Activated CD8-positive, alpha-beta T cell treated with anti-CD3 and anti-CD28 coated beads, Interleukin-2, amount 10 ng/mL, durations not matched to agents 7 days and 5 days (primary cell): ENCODE results near the gene SUB1. TPM values are rescaled to one million over a fixed set of nuclear protein-coding genes. Genes with fewer than 3 reads are reported as not detected.
"Not testable (repeated sequence)": the region's sequence is repeated elsewhere in the genome, so short reads cannot be mapped to it uniquely, and the experiment has no call there.

Experiments
- ATAC-seq: fragments of 150-1000 bp; cut with Tn5 transposase; one replicate; pipeline ENCODE4 v1.10.0; 2021; ENCODE audit warnings: moderate library complexity
- CTCF ChIA-PET: fragments of 350-600 bp; sonication (Branson Sonifier 250); formaldehyde crosslinking; loops from one replicate; lab custom pipeline; 2021; ENCODE audit warnings: antibody characterized with exemption; lab: Charles Lee
- POLR2A ChIA-PET: fragments of 350-600 bp; sonication (Branson Sonifier 250); formaldehyde crosslinking; loops from one replicate; lab custom pipeline; 2021; ENCODE audit warnings: antibody characterized with exemption; lab: Charles Lee
- DNase-seq: peaks from one replicate; pipeline ENCODE4 v3.0.0-alpha.2; 2020
- H3K27ac Mint-ChIP-seq: one replicate; pipeline ENCODE4 v1.8.0; 2021; ENCODE audit warnings: mild to moderate bottlenecking, mixed read lengths
- H3K27me3 Mint-ChIP-seq: one replicate; pipeline ENCODE4 v1.8.0; 2021; ENCODE audit warnings: low read depth, mixed read lengths
- H3K36me3 Mint-ChIP-seq: one replicate; pipeline ENCODE4 v1.8.0; 2021; ENCODE audit warnings: low read depth, mixed read lengths
- H3K4me1 Mint-ChIP-seq: one replicate; pipeline ENCODE4 v1.8.0; 2021; ENCODE audit warnings: low read depth, mixed read lengths
- H3K4me3 Mint-ChIP-seq: one replicate; pipeline ENCODE4 v1.8.0; 2021; ENCODE audit warnings: mild to moderate bottlenecking, mixed read lengths
- H3K9me3 Mint-ChIP-seq: one replicate; pipeline ENCODE4 v1.8.0; 2022; ENCODE audit warnings: mixed read lengths; ENCODE audit not compliant: insufficient read depth
- total RNA-seq, 2 experiments: library from RNA; stranded (reverse); gene quantifications; one replicate each; pipeline ENCODE4 v1.2.3, GENCODE V29; 2021

The SUB1 gene
- 100 to 1,000 TPM; 352 to 377 TPM for total RNA-seq

DNA sequence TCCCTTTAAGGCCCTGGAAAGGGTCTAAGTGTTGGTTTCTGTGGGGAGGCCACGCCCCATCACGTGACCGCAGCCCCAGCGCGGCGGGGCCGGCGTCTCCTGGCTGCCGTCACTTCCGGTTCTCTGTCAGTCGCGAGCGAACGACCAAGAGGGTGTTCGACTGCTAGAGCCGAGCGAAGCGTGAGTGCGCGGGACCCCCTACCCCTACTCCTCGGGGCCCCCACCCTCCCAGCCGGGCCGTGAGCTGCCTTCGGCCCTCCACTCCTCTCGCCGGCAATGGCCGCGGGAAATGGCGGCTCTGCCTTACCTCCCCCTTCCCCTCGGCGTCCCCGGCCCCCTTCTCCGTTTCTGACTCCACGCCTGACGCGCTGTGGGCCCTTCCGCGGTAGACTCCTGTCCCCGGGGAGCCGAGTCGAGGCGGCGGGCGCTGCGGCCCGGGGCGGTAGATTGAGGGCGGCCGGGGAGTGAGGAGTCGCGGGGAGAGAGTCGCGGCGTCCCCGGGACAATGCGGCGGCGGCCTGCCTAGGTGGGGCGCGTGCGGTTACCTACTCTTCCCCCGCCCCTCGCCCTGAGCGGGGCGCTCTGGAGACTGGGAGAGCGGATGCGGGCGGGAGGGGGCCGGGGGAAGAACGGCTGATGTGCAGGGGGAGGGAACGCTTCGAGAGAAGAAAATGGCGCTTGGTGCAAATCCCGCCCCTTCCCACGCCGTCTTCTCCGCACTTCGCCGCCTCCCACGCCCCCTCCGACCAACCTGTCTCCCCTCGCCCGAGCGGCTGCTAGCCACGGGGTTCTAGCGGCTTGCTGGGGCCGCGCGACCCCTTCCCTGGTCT, at the start of gene SUB1:
TSS of gene SUB1 (plus strand) at position 112 of the 830 bp plus-strand sequence. CDS start 2,956 bp downstream, outside the sequence.
- peak; percentile 92 for ATAC-seq
- Mint-ChIP-seq H3K9me3 (no peaks in the 10 kb centered on the region), H3K4me1 (peaks cover 62% of the 10 kb centered on the region), H3K27me3 (no peaks in the 10 kb centered on the region), H3K27ac (peak within 1 kb of the TSS; percentile 88), H3K36me3 (peaks cover 25% of the 10 kb centered on the region), H3K4me3 (peak within 1 kb of the TSS; percentile 82)
- DNase-seq: peak; percentile 95
- ChIA-PET POLR2A (interaction anchor here (0.6 to 1.6 kb wide), 12 partner anchors 11 to 412 kb away, joined by 3 to 9 read pairs (median 3); partner anchors contain the start of gene GOLPH3), CTCF (interaction anchor here (1.0 to 3.6 kb wide), 6 partner anchors 12 to 97 kb away, joined by 3 to 28 read pairs (median 4); no protein-coding TSS in a partner anchor)

DNA sequence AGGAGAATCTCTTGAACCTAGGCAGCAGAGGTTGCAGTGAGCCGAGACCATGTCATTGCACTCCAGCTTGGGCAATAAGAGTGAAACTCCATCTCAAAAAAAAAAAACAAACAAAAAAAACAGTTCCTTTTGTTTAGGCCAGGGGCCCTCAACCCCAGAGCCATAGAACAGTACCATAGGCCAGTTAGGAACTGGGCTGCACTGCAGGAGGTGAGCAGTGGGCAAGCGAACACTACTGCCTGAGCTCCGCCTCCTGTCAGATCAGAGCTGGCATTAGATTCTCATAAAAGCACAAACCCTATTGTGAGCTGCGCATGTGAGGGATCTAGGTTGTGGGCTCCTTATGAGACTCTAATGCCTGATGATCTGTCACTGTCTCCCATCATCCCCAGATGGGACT, 49.1 kb upstream of the SUB1 start:
- peaks cover 22% of the 10 kb centered on the region for H3K4me1 Mint-ChIP-seq
- POLR2A ChIA-PET: interaction anchor here (0.9 kb wide), 1 partner anchor 49 kb away, joined by 3 read pairs; no protein-coding TSS in a partner anchor

DNA sequence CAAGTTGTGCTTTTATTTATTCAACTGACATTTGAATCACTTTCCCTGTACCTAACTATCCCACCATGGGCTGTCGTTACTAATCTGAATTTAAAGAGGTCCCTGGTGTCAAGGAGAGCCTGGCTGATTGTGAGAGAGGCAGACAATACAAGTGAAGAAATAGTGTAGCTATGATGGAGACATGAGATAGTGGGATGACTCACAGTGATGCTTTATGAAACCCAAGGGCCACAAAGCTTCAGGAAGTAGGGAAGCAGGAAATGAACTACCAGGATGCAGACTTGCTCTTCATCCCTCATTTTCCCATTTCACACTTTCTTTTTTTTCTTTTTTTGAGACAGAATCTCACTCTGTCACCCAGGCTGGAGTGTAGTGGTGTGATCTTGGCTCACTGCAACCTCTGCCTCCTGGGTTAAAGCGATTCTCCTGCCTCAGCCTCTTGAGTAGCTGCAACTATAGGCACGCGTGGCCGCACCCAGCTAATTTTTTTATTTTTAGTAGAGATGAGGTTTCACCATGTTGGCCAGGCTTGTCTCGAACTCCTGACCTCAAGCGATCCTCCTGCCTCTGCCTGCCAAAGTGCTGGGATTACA, 47.8 kb upstream of the SUB1 start:
- H3K4me1 Mint-ChIP-seq: peaks cover 25% of the 10 kb centered on the region
- not testable (repeated sequence) for H3K27ac Mint-ChIP-seq, H3K36me3 Mint-ChIP-seq, H3K27me3 Mint-ChIP-seq, DNase-seq, H3K9me3 Mint-ChIP-seq, H3K4me3 Mint-ChIP-seq
- ChIA-PET POLR2A (interaction anchor here (0.6 to 1.1 kb wide), 3 partner anchors 47 to 93 kb away, joined by 3 read pairs; partner anchors contain the start of genes SUB1 and ZFR), CTCF (interaction anchor here (1.1 to 2.5 kb wide), 3 partner anchors 47 to 53 kb away, joined by 3 to 7 read pairs (median 3); no protein-coding TSS in a partner anchor)
- peak; percentile 65 for ATAC-seq

More for the DNA sequence above, 49.1 kb upstream of the SUB1 start:
- CTCF ChIA-PET: no interaction called here
- no peaks in the 10 kb centered on the region for H3K27me3 Mint-ChIP-seq
- no peak overlapping the region for H3K27ac Mint-ChIP-seq
- no peaks in the 10 kb centered on the region for H3K36me3 Mint-ChIP-seq
- no peaks in the 10 kb centered on the region for H3K9me3 Mint-ChIP-seq
- H3K4me3 Mint-ChIP-seq: no peak overlapping the region
- ATAC-seq: no peak
- no peak for DNase-seq

DNA sequence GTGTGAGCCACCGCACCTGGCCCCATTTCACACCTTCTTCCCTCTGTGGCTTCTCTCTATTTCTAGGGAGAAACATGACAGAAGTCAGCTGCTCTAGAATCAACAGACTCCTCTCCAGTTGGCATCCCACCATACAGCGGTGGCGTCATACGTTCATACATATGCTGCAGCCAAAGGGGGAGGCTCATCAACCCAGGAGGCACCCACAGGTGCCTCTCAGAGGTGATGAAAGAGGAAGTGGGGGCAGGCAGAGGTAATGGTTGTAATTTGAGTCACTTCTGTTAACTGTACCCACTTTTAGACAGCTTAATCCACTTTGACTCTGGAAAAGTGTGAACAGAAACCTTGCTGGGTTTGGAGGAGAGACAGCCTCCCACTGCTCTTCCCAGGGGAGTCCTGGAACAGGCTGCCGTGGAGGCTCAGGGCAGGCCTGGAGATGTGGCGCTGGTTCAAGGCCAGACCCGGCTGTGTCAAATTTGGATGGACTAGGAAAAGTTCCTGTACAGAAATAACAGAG, 47.3 kb upstream of the SUB1 start:
- Mint-ChIP-seq H3K27me3 (no peaks in the 10 kb centered on the region), H3K9me3 (no peaks in the 10 kb centered on the region), H3K36me3 (no peaks in the 10 kb centered on the region), H3K4me3 (no peak overlapping the region), H3K4me1 (peaks cover 29% of the 10 kb centered on the region), H3K27ac (no peak overlapping the region)
- DNase-seq: peak; percentile 44
- peak; percentile 64 for ATAC-seq
- ChIA-PET POLR2A (interaction anchor here (1.1 kb wide), 1 partner anchor 47 kb away, joined by 3 read pairs; the partner anchor contains the start of gene SUB1), CTCF (interaction anchor here (1.1 to 2.5 kb wide), 3 partner anchors 48 to 52 kb away, joined by 3 to 7 read pairs (median 3); no protein-coding TSS in a partner anchor)

DNA sequence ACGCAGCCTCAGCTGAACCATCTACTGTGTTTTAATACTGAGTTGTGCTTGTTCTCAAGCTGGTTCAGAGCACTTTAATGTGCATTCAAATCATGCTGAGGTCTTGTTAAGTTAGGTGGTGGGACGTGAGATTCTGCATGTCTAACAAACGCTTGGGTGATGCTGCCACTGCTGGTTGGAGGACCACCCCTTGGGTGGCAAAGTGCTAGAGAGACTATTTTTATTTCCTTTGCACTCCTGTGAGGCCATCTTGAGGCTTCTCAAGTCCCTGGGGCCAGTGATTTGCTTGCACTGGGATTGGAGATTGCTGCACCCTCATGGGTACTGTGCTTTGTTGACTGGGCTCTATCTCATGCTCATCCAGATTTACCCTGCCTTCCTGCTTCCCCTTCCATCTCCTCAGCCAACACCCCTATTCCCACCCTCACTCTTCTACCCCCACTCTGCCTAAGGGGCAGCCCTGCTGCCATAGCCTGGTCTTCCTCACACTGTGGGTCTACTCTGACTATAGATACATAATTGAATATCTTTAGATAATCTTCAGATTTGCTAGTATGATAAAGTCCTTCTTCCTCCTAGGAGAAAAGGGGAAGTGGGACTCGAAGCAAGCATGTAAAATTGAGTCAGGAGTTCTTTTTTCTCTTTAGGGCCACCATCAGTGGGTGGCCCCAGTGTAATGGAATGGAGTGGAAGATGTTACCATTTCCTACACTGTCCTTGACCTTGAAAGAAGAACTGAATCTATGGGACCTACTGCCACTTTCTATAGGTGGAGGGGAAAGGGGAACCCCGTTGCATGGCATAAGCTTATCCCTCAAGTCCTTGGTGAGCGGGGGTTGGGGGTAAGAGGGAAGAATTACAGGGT, 45.1 kb upstream of the SUB1 start:
- ATAC-seq (no peak), DNase-seq (no peak)
- Mint-ChIP-seq H3K9me3 (no peaks in the 10 kb centered on the region), H3K27me3 (no peaks in the 10 kb centered on the region), H3K27ac (no peak overlapping the region), H3K4me3 (no peak overlapping the region), H3K4me1 (peaks cover 29% of the 10 kb centered on the region), H3K36me3 (no peaks in the 10 kb centered on the region)
- CTCF ChIA-PET: no interaction called here
- POLR2A ChIA-PET: no interaction called here

GRCh38 chr5:32541241-32541640, 44.1 kb upstream of the SUB1 start:
- ATAC-seq (no peak), DNase-seq (no peak)
- ChIA-PET CTCF (interaction anchor here (1.8 kb wide), 2 partner anchors 49 to 51 kb away, joined by 5 to 6 read pairs; no protein-coding TSS in a partner anchor), POLR2A (no interaction called here)
- Mint-ChIP-seq H3K4me3 (no peak overlapping the region), H3K36me3 (no peaks in the 10 kb centered on the region), H3K4me1 (peaks cover 27% of the 10 kb centered on the region), H3K9me3 (no peaks in the 10 kb centered on the region), H3K27ac (no peak overlapping the region), H3K27me3 (no peaks in the 10 kb centered on the region)

- ChIA-PET POLR2A (no interaction called here), CTCF (interaction anchor here (1.8 kb wide), 2 partner anchors 48 to 53 kb away, joined by 5 to 6 read pairs; no protein-coding TSS in a partner anchor)
- ATAC-seq (peak; percentile 69), DNase-seq (peak; percentile 37)
- H3K9me3 Mint-ChIP-seq: no peaks in the 10 kb centered on the region
- H3K4me1 Mint-ChIP-seq: peaks cover 19% of the 10 kb centered on the region
- H3K36me3 Mint-ChIP-seq: no peaks in the 10 kb centered on the region
- H3K27me3 Mint-ChIP-seq: no peaks in the 10 kb centered on the region
- H3K4me3 Mint-ChIP-seq: no peak overlapping the region
- H3K27ac Mint-ChIP-seq: peak overlapping the region; percentile 78
These were observed 42.9 kb upstream of the SUB1 start for GRCh38 chr5:32542216-32543059.

- Mint-ChIP-seq H3K9me3 (no peaks in the 10 kb centered on the region), H3K4me3 (no peak overlapping the region), H3K27me3 (no peaks in the 10 kb centered on the region), H3K27ac (no peak overlapping the region), H3K4me1 (peaks cover 10% of the 10 kb centered on the region), H3K36me3 (no peaks in the 10 kb centered on the region)
- no peak for DNase-seq
- ChIA-PET CTCF (no interaction called here), POLR2A (no interaction called here)
- no peak for ATAC-seq
These were observed 42.1 kb upstream of the SUB1 start for GRCh38 chr5:32543291-32543690.

DNA sequence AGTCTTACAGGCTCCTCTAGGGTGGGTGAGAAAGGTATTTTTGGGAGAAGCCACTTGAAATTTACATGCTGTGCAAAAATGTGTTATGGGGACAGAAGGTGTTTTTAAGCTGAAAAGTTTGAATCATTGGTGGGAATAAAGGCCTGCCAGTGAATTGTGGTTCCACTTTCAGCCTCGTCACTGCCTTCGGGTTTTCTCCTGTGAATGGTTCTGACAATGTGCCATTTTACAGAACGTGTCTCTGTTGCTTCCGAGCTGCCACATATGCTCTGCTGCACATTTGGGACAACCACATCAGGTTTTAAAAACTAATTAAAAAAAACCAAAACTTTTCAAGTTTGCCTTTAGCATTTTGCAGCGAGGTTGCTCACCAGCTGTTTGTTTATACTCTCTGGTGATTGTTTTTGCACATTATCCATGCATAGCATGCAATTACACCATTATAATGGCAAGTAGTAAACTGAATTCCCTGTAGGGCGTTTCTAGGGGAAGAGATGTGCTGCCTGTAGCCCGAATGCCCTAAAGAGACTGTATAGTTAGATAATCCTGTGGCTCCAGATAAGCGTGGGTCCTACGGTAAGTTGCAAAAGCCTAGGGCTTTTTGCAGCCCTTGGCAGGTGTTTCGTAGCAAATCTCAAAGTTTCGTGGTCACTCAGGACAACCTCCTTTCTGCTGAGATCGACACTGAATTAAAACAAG, 40.1 kb upstream of the SUB1 start:
- ChIA-PET CTCF (interaction anchor here (1.3 kb wide), 1 partner anchor 55 kb away, joined by 3 read pairs; no protein-coding TSS in a partner anchor), POLR2A (no interaction called here)
- H3K27me3 Mint-ChIP-seq: no peaks in the 10 kb centered on the region
- DNase-seq (no peak), ATAC-seq (no peak)
- H3K36me3 Mint-ChIP-seq: no peaks in the 10 kb centered on the region
- H3K4me3 Mint-ChIP-seq: no peak overlapping the region
- peaks cover 6% of the 10 kb centered on the region for H3K4me1 Mint-ChIP-seq
- no peak overlapping the region for H3K27ac Mint-ChIP-seq
- H3K9me3 Mint-ChIP-seq: no peaks in the 10 kb centered on the region

- no peak overlapping the region for H3K27ac Mint-ChIP-seq
These were observed 34.2 kb upstream of the SUB1 start for GRCh38 chr5:32551194-32551593.

More at GRCh38 chr5:32551194-32551593, 34.2 kb upstream of the SUB1 start:
- Mint-ChIP-seq H3K27me3 (no peaks in the 10 kb centered on the region), H3K36me3 (peaks cover 4% of the 10 kb centered on the region), H3K9me3 (peaks cover 3% of the 10 kb centered on the region), H3K4me3 (no peak overlapping the region), H3K4me1 (no peaks in the 10 kb centered on the region)
- POLR2A ChIA-PET: no interaction called here
- CTCF ChIA-PET: interaction anchor here (2.9 kb wide), 1 partner anchor 39 kb away, joined by 10 read pairs; no protein-coding TSS in a partner anchor
- no peak for ATAC-seq
- no peak for DNase-seq
